Testis (tissue), 2 donors: ENCODE measurements around the gene CCDC194.

Experiments used
- CTCF ChIP-seq, 3 experiments: fragments of 450-650 bp in 2 of 3; fragments of 200-600 bp in 1 of 3; sonication (generic) in 1 of 3; IDR thresholded peaks; one replicate each; pipeline ENCODE4 v1.5.1; 2016 to 2019; ENCODE audit warnings: antibody characterized with exemption in 3 of 3, mild to moderate bottlenecking in 2 of 3, moderate library complexity in 1 of 3
- POLR2A ChIP-seq: fragments of 450-650 bp; IDR thresholded peaks from one replicate; pipeline ENCODE4 v1.6.1; 2017; ENCODE audit warnings: antibody characterized with exemption, mild to moderate bottlenecking, moderate library complexity

- TF ChIP-seq CTCF (IDR thresholded peaks at IDR 0.05) (no peak), POLR2A (no peak)
Measured at GRCh38 chr19:17353386-17353785, 40.6 kb downstream of the CCDC194 start.
